GM19240 (cell line): ENCODE measurements around the gene CLCN1.
"Not testable (repeated sequence)": the region's sequence is repeated elsewhere in the genome, so short reads cannot be mapped to it uniquely, and the experiment has no call there.

Experiments
- DNase-seq: peaks from one replicate; pipeline ENCODE4 v3.0.0; 2011; ENCODE audit warnings: low spot score; ENCODE audit not compliant: insufficient read length

Gene CLCN1

DNA sequence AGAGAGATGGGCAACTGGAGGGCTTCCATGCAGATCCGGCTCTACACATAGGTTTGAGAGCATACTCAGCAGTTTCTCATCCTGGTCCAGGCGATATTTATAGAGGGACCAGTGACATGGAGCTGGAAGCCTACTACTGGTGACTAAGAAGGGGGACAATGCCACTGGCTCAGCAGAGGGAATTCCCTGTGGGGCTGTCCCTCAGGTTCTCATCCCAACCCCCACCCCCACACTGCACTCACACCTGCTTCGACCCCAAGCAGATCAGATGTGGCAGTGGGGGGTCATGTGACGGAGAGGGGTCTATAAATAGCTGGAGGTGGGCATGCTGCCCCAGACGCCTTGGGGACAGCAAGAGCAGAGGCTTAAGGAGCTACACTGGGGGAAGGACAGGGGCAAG is at the start of gene CLCN1:
CLCN1 (plus strand) TSS at position 336 of the 400 bp plus-strand sequence. CDS start 102 bp downstream, outside the sequence.
- DNase-seq: no peak

DNA sequence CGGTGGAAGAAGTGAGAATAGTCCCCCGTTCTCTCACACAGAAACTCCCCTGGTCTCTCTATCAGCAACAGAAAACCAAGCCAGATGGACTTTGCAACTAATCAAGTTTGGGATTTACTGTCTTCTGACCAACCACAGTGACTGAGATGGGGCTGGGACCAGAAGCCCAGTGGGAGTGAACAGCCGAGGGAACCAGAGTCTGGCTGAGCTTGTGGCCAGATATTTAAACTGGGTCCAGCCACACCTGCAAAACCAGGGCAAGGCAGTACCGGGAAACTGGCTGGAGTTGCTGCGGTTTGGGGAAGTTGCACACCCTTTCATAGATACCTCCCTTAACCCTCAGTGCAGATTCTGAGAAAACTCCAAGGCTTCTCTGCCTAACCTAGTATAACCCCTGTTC is 46.7 kb upstream of the CLCN1 start:
- no peak for DNase-seq

DNA sequence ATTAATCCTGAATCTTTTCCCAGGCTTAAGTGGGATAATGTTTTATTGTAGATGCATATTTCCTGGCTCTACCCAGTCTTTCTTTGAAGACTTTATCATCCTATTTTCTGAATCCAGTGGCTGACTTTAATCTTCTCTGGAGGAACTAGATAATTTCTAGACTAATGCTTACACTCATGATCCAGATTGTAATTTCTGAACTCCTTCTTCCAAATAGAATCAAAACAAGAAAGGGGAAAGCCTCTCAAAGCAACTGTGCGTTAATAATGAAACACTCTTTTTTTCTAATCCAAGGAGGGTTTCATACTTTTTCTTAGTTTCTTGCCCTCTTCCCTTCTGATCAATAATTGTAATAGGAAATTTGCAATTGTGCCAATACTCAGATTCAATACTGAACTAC is 44.7 kb upstream of the CLCN1 start:
- no peak for DNase-seq

DNA sequence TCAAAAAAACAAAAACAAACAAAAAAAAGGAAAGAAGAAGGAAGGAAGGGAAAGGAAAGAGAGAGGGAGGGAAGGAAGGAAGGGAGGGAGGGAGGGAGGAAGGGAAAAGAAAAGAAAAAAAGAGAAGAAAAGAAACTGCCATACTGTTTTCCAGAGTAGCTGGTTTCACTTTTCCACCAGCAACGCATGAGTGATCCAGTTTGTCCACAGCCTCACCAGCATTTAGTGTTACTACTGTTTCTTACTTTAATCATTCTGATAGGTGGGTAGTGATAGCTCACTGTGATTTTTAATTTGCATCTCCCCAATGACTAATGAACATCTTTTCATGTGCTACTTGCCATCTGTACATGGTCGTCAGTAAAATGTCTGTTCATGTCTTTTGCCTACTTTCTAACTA is 43.0 kb upstream of the CLCN1 start:
- no peak for DNase-seq

DNA sequence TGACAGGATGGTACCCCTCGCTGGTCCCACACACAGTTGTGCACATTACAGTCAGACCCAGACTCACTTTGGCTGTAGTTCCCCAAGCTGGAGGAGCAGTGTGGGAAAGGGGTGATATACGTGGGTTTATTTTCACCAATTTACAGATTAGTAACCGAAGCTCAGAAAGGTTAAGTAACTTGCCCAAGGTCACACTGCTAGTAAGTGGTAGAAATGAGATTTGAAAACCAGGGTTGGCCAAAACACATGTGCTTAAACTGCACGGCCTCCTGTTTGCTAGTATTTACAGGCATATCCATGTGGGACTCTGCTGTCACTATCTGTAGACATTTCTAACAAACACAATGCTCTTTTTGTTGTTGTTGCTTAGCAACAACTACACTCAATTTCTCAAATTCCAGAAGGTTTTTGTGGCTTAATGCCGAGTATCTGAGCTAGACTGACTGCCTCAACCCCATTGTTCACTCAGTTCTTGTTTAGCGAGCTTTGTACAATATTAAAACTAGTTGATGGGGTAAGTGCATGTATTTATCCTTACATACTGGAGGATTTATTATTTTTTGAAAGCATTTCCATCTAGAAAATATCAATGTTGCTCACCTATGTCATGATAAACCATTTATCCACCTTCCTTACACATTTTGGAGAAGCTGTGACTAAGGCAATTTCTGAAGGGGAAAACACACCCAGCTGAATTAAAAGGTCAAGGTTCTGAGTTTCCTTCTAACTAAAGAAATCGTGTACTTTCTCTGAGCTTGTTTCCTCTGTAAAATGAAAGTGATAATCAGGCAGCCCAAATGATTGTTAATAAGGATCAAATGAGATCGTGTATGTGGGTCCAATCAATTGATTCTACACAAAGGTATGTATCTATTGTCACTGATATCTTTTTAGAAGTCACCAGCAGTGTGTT is 36.5 kb upstream of the CLCN1 start:
- DNase-seq: no peak

DNA sequence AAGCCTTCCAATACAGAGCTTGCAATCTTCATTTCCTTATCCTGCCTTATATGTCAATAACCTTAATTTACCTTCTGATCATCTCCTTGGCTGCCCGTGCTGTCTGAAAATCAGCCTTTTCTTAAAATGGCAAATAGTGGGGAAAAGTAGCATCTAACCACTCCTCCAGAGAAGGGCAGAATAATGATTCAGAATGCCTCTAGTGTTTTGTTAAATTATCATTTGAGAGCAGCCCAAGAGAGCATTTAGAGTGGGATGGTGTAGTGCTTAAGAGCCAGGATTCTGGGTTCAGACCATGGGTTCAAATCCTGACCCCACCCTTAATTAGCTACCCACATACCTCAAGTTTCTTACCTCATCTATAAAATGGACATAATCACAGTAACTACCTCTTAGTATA is 35.8 kb upstream of the CLCN1 start:
- no peak for DNase-seq

DNA sequence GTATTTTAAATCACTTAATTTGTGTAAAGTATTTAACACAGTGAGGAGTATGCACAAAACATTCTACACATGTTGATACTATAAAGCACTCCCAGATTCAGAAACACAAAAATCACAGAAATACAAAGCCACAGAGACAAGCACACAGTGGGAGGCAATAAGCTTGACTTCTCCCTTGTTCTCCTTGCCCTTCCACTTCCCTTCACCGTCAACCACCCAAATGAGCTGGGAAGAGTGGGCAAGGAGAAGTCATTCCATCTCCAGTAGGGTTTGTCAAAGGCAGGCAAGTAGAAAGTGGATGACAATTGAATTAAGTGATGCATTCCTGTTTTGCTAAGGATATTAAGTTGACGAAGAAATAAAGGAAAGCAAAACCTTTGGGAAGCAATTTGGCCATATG is 35.3 kb upstream of the CLCN1 start:
- no peak for DNase-seq

DNA sequence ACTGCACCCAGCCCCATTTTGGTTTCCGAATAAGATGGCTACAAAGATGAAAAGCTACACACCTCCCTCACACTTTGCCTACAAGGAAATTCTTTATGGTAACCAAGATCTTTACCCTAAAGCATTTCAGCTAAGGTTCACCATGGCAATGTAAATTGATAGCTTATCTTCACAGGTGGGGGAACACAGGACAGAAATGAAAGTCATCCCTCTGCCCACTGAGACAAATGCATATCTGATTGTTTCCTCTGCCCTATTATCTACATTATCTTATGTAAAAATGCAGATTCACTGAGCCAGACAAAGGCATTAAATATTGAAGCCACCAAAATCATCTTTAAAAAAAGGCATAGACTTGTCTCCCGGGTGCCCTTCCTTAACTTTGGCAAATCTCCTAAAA is 34.4 kb upstream of the CLCN1 start:
- no peak for DNase-seq

DNA sequence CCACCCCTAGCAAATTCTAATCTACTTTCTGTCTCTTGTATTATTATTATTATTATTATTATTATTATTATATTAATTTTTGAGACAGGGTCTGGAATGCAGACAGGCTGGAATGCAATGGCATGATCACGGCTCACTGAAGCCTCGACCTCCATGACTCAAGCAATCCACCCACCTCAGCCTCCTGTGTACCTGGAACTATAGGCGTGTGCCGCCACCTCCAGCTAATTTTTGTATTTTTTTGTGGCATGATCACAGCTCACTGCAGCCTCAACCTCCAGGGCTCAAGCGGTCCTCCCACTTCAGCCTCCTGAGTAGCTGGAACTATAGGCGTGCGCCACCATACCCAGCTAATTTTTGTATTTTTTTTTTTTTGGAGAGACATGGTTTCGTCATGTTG is 33.8 kb upstream of the CLCN1 start:
- no peak for DNase-seq

DNA sequence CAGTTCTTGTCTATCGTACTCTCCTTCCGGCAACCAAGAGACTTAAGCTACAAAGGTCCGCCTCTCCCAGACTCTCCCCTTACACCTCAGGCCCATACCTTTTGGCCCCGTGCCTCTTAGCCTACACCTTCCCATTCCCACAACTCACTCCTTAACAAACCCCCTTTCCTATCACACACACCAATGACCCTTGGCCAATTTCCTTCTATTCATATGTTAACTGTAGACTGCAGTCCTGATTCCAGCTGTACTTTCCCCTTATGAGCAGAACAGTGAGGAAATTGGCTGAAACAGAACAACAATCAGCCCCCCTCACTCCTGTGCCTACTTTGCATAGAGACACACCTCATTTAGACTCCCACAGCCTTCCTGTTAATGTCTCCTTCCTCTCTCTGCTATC is 32.5 kb upstream of the CLCN1 start:
- no peak for DNase-seq

DNA sequence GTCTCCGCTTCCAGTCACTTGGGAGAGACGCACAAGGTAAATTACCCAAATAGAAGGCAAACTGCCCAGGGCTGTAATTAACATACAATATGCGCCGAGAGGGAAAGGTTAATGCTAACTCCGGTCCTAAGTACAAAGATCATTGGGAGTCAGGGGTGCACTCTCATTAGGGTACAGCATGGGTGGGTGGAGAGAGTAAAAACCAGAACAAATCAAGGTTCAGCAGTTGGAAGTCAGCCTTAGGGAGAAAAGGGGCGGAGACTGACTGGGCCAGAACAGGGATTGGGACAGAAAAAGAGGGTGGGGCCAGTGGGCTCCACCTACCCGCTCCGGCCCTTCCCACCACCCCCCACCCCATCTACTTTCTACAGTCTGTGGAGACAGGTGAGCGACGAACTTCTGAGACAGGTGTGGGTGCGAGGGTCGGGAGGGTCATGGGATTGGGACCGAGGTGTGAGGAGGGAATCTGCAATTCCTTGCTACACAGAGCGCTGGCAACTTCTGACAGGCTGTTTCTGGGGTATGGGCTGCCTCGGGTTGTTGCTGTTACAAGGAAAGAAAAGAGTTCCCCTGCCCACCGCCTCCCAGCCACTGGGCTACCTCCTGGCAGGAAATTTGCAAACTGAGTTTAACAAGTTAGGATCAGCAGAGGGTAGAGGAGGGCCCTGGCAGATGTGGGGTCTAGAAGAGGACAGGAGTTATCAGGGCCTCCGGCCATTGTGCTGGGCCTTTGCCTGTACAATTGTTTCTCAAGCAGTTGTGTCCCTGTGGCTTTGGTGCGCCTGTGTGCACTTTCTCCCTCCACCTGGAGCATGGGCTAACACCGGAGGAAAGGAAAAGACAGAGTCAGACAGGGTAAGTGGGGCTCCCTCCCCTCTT is 31.1 kb upstream of the CLCN1 start, which contains the start of gene TMEM139:
TMEM139 (plus strand) TSS at position 368 of the 879 bp plus-strand sequence. CDS start 1,000 bp downstream, outside the sequence.
- no peak for DNase-seq

DNA sequence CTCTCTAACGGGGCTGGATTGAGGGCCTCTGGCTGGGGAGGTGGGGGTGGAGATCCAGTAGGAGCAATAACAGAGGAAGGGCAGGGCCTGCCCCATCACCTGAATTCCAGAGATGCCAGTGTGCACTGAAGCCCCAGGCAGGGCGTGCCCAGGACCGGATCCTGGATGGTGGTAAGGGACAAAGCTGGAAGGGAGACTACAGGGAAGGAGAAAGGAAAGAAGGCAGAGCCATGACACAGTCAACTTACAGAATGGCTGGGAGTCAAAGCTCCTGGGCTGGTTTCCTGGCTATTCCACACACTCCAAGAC is 30.5 kb upstream of the CLCN1 start:
- no peak for DNase-seq

DNA sequence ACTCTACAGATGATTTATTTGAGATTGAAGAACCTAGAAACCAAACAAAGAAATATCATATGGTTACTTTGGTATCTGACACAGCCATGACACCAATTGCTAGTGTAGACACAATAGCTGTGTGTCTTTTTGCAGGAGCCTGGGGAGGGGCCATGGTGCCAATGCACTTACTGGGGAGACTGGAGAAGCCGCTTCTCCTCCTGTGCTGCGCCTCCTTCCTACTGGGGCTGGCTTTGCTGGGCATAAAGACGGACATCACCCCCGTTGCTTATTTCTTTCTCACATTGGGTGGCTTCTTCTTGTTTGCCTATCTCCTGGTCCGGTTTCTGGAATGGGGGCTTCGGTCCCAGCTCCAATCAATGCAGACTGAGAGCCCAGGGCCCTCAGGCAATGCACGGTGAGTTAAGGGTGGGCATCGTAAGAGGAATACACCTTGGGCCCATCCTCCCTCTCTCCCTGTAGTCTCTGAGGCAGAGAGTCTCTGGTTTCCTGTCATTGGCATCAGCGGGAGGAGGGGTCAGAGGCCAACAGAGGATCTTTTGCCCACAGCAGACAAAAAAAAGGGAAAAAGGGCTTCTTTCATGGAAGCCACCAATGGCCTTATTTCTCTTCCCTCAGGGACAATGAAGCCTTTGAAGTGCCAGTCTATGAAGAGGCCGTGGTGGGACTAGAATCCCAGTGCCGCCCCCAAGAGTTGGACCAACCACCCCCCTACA is 29.9 kb upstream of the CLCN1 start:
- no peak for DNase-seq

DNA sequence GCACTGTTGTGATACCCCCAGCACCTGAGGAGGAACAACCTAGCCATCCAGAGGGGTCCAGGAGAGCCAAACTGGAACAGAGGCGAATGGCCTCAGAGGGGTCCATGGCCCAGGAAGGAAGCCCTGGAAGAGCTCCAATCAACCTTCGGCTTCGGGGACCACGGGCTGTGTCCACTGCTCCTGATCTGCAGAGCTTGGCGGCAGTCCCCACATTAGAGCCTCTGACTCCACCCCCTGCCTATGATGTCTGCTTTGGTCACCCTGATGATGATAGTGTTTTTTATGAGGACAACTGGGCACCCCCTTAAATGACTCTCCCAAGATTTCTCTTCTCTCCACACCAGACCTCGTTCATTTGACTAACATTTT is 29.4 kb upstream of the CLCN1 start:
- no peak for DNase-seq

DNA sequence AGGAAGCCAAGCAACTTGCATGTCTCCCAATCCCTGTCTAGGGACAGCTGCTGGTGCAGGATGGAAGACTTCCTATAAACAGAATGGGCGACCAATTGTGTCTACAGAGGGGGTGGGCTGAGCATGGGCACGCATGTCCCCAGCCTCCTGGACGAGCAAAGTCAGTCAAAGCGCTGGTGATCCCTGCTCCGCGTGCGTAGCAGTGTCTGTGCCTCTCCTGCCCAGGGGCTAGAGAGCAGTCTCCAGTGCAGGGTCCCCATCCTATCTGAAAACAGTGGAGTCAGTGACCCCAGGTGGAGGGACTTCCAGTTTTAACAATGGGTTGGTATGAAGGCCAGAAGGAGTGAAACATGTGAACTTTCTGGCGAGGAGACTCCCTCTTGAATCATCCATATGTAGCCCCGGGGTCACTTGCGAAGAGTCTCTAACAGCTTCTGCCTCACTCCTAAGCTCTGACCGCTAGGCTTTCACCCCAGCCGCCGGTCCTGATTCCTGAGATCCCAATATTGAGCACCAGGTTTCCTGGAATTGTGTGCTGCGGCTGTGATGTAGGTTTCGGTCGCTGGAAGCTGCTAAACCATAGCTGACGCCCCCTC is 28.5 kb upstream of the CLCN1 start:
- DNase-seq: no peak

DNA sequence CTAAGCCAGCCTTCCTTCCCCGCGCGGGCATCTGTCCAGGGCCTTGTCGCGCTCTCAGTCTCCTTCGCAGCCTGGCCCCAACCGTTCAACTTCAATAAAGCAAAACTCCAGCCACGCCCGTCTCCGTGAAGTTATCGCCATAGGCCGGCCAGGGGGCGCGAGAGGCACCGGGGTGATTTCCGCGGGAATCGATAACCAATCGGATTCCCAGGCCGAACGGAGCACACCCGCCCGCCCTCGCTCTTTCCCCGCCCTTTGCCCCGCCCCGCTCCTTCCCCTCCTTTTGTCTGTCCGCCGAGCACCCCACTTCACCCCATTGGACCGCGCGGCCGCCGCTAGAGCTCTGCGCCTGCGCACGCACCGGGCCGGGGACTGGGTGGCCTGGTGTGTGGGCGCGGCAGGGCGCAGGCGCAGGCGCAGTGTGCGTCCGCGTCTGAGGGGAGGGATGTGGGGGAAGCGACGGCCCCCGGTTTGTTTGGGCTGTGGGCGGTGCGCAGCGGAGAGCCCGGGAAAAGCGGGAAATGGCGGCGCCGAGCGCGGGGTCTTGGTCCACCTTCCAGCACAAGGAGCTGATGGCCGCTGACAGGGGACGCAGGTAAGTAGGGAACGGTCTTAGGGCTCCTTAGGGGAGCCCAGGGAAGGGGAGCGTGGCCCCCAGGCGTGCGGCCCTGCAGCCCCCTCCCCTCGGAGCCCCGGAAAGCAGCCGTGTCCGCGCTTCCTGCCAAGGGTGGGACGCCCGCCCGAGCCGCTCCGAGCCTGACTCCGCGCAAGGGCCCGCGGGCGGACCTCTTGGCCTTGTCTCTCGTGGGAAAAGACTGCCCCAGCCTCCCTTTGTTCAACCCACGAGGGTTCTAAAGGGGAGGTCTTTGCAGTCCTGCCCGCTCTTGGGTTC is 27.7 kb upstream of the CLCN1 start, which contains the start of gene CASP2:
CASP2 (plus strand) TSS at position 417 of the 892 bp plus-strand sequence; CDS start at position 522, 105 bp downstream.
- DNase-seq: peak; percentile 93

DNA sequence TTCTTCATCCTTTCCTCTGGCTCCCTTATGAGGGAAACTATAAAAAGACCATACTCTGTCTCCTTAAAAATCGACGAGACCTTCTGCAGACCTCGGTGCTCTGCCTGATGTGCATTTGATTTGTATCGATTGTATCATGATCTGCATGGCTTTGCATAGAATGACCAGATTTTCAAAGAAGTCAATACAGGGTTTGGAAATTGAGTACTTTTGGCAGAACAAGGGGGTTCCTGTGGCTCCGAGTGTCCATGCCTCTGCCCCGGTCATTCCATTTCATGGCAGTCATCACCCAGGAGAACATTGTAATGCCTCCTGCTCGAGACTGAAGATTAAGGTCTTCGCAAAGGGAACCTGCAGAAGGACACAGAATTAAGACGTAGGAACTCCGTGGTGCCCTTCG is 27.1 kb upstream of the CLCN1 start:
- DNase-seq: no peak

DNA sequence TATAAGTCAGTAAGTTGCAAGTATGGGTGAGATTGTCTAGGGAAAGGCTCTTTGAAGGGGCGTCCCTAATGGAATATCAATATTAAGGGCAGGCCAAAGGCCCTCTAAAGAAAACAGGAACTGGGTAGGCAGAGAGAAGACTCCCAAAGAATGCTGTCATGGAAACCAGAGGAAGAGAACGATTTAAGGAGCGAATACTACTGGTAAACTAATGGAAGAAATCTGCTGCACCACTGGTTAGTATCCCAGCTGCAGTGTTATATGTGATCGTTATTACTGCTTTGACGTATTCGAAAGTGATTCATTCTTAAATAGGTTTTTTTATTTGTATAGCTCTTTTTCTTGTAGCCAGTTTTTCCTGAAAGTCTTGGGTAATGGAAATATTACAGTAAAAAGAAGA is 26.5 kb upstream of the CLCN1 start:
- DNase-seq: no peak

DNA sequence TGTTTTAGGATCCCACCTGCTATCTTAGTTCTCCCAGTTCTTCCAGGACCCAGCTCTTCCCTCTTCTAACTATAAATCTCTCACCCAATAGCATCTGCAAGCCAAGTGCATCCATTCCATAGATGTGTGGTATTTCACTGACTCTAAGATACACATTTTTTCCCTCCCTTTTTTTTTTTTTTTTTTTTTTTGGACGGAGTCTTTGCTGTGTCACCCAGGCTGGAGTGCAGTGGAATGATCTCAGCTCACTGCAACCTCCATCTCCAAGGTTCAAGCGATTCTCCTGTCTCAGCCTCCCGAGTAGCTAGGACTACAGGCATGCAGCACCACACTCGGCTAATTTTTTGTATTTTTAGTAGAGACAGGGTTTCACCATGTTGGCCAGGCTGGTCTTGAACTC is 26.0 kb upstream of the CLCN1 start:
- DNase-seq: not testable (repeated sequence)

DNA sequence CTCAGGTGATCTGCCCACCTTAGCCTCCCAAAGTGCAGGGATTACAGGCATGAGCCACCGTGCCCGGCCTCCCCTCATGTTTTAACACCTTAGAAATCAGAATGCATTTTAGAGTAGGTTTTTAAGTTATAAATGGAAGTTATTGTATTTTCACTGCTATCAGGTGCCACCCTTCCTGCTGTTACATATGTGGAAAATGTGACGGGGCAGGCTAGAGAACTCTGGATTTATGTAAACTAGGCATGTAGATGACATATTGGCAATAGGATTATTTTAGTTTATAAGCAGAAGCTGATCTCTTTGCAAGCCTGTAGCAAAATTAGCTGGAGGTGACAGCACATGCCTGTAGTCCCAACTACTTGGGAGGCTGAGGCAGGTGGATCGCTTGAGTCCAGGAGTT is 25.6 kb upstream of the CLCN1 start:
- no peak for DNase-seq
